ENCODE results near the gene GOLGA2. TPM values are rescaled to one million over a fixed set of nuclear protein-coding genes. Genes with fewer than 3 reads are reported as not detected.

The GOLGA2 gene
- polyA plus RNA-seq, 10 donors = 76.3 to 111 (median 90.5) TPM

DNA sequence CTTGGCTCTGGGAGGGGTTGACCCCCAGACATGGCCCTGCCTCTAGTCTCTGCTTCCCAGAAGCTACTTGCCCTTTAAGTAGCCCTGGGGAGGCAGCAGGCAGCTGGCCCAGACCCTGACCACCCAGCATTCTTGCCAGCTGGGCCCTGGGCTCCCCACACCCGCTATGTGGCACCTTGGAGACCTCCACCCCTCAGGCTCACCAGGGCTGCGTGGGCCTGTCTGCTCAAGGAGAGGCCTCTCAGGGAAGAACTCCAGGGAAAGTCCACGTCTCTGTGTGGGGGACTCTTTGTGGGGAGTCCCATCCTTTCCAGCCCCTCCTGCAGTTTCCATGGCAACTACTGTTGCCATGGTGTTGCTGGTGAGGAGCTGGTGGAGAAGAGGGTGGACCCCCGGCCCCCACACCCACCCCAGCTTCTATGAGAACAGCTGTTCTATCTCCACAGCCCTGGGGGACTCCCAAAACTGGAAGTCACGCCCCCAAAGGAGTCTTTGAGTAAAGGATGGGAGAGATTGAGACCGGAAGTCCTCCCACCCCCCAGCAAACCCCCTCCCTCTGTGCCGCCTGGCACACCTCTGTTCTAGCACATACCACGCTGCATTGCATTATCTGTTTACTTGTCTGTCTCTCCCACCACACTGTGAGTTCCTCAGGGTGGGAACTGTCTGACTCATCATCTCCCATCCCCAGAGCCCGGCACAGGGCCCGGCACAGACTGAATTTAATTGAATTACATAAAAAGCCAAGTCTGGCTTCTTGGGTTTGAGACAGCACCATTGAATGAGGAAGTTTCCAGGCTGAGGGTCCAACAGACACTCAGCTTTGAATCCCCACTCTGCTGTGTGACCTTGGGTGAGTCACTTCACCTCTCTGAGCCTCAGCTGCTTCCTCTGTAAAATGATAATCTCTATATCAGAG is 60.1 kb downstream of the GOLGA2 start:
- peak; percentile 50 to 68 (median 63) for DNase-seq

DNA sequence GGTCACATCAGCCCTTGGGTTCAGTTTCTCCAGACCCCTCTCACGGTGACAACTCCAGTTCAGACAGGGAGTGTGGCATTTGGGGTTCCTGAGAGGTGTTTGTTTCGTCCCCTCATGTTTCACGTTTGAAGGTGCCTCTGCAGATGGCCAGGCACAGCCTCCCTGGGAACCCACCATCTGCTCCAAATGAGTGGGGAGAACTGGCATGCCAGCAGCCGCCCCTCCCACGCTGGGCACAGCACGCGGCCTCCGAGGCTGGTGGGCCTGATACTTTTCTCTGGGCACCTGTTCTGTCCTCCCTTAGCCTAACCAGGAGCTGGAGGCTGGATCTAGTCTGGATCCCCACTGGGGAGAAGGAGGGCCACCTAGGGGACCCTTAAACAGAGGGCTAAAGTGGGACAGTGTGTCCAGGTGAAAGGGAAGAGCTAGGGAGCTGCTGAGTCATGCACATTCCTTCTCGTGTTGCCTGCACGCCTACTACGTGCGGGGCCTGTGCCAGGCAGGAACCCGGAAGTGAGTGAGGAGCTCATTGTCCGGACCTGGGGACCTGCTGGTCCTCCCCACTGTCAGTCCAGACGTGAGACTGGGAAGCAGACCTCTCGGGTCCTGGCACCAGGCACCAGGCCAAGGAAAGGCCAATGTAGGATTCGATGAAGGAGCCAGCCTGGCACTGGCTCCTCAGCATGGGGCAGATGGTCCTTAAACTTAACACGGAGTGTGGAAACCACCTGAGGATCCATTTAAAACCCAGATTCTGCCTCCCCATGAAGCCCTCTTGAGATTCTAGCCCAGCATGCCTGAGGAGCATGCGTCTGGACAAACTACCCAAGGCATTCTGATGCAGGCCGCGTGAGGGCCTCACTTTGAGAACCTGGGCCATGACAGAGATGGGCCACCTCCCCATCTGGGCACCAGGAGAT is 61.0 kb downstream of the GOLGA2 start:
- DNase-seq = no peak

DNA sequence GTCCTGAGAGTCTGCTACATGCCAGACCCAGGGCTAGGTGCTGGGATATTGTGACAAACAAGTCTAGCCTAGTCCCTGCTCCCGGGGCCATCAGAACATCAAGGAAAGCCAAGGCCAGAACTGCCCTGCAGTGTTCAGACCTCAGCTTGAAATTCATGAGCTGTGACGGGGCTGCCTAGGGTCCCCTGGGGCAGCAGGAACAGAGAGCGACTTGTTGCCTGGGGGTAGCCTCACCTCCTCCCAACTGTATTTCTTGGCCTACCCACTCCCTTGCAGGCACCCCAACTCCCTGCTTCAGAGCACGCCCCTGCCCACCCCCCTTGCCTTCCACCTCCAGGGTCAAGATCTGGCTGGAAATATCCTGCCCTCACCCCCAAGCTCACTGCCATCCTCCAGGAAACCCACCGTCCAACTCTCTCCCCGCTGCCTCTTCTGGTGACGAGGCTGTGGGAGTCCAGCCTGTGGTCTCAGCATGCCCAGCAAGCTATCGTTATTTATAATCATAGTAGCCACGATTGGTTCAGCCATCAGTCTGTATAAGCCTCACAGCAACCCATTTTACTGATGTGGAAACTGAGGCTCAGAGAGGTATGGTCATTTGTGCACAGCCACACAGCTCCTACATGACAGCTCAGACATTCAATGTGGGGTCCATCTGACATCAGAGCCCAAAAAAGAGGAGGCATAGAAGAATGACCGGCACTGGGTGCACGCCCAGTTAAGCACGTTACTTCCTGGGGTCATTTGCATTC is 61.9 kb downstream of the GOLGA2 start:
- DNase-seq = no peak

DNA sequence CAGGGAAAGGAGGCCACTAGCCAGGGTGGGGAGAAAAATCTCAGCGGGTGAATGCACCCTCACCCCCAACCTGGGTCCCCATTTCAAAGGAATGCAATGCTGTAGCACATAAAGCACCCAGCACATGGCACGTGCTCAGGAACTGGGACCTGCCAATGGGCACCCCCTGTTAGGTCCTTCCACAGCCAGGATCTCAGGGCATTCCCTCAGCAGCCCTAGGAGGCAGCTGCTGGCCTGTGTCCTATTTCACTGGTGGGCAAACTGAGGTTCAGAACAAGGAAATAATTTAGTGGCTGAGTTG is 63.9 kb downstream of the GOLGA2 start:
- DNase-seq = no peak

DNA sequence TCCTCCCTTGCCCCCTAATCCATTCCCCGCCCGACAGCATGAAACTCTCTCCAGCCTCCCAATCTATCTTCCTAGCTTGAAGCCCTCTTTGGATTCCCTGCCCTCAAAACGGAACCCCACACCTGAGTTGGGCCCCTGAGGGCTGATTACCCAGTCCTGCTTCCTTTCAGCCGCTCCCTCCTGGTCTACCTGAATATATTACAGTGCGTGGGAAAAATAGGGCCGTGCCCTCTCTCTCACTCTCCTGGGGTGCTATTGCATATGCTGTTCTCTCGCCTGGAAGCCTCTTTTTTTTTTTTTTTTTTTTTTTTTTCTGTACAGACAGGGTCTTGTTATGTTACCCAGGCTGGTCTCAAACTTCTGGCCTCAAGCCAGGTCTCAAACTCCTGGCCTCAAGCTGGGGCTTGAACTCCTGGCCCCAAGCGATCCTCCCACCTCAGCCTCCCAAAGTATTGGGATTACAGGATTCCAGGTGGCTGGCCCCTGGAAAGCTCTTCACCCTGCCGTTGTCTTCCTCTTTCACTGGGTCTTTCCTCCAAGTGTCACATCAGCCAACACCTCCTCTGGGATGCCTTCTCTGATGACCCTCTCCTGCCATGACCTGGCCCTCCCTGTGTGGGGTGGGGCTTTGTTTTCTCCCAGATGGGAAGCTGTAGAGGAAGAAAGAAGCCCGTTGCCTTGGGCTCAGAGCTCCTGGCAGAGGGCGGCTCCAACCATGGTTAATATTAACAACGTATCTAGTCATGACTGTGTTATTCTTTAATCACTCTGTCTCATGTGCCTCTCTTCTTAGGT is 64.4 kb downstream of the GOLGA2 start:
- no peak for DNase-seq

DNA sequence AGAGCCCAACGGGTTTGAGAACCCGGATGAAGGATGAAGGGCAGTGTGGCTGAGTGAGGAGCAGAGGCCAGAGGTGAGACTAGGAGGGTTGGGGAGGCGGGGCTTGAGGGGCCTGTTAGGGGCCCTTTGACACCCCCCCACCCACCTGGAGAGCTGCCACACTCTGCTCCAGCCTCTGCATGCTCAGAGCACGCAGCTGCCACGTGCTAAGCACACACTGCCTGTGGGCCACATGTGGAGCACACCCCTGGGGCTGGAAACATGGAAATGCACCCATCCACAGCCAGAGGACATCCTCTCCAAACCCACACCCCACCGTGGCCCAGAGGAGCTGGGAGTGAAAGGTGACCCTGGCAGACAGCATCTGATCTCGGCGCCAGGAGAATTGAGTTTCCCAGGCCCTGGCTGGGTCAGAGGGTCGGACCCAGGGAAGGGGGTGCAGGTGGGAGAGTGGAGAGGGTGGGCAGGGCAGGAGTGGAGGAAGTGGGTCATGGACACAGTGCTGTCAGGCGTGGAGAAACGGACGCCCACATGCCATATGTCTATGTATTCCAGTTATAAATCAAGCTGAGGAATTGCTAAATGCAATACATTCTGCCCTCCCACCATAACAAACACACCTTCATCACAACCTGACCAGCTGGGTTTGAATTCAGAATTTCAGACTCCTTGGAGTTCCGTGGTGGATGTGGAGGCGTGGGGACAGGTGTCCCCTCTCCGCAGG is 66.7 kb downstream of the GOLGA2 start:
- DNase-seq = no peak

DNA sequence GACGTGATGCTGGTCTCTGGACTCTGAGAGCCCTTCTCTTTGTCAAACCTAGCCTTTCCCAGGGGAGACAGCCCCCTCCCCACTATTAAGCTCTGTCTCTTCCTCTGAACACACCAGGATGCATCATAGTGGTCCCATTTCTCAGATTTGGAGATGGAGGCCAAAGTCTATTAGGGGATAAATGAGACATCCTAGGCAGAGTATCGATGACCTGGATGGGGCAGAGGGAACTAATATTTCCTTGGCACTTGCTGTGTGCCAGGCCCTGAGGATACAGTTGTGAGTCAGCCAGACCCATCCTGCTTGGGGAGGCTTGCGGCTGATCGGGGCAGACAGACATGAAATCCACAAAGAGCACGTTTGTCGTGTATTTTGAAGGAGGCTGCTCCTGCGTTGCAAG is 67.4 kb downstream of the GOLGA2 start:
- DNase-seq = no peak

DNA sequence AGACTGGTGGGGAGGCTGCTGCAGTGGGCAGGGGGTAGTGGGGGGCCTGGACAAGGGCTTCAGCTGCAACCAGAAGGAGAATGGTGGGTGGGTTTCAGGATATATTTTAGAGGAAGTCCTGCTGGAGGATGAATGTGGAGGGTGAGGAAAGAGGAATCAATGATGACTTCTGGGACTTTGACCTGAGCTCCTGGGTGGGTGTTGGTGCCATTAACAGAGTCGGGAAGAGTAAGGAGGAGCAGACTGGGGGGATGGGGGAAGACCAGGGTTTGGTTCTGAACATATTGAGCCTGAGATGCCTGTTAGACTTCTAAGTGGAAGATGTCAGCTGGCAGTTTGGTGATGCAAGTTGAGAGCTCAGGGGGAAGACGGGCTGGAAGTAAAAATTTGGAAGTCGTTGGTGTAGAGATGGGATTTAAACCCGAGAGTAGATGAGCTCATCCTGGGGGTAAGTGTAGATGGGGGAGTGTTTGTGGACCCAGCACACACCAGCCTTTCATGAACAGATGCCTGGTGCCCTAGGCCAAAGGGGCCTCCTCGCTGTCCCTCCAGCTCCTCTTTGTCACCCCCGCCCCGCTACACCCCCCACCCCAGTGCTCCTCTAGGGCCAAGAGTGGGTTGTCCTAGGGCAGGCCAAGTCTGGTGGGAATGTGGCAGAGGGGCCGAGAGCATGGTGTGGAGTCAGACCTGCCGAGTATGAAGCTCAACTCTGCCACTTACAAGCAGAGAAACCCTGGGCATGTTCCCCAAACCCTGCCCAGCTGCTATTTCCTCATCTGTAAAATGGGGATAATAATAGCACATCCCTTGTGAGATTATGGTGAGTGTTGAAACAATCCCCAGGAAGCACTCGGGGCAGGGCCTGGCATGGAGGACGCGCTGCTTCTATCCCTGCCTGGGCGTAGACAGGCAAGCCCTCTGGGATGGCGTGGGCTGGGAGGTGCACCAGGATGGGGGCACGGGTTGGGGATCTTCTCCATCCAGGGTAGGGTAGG is 68.6 kb downstream of the GOLGA2 start:
- DNase-seq = no peak

DNA sequence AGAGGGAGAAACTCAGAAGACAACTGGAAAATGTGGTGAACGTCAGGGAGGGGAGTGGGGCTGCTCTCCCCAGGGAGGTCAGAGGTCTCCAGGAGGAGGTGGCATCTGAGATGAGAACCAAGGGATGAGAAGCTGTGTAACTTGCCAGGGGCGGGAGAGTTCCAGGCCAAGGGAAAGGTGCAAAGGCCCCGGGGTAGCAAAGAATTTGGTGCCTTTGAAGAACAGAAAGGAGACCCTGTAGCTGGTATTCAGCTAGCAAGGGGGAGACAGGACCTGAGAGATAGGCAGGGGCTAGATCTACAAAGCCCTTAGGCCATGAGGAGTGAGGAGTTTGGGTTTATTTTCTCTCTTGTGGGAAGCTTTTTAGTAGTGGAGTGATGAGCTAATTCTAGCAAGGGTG is 69.3 kb downstream of the GOLGA2 start:
- DNase-seq = no peak

Other genes with a start within 250 kb of the GOLGA2 start
- 1 to 10 TPM; 6.3 to 9.2 (median 8.0) TPM for gene NAIF1, start 208.7 kb downstream of the GOLGA2 start, polyA plus RNA-seq (ENCODE audit: insufficient read length in 10 of 10)
- gene SLC25A25, start 207.8 kb downstream of the GOLGA2 start, polyA plus RNA-seq (ENCODE audit: insufficient read length in 10 of 10) = 10 to 100 TPM in 9 of 10 donors, 1 to 10 TPM in 1; 9.6 to 16.2 (median 12.0) TPM
- 10 to 100 TPM; 28.2 to 40.0 (median 36.1) TPM for gene PTGES2, start 148.3 kb downstream of the GOLGA2 start, polyA plus RNA-seq (ENCODE audit: insufficient read length in 10 of 10)
- gene LCN2, start 126.6 kb downstream of the GOLGA2 start, polyA plus RNA-seq (ENCODE audit: insufficient read length in 10 of 10) = 1 to 10 TPM in 1 of 10 donors, under 1 TPM in 9; 0.16 to 1.3 (median 0.68) TPM
- gene BBLN, start 115.7 kb downstream of the GOLGA2 start, polyA plus RNA-seq (ENCODE audit: insufficient read length in 10 of 10) = 10 to 100 TPM; 19.9 to 33.8 (median 26.3) TPM
- gene CIZ1, start 84.4 kb downstream of the GOLGA2 start, polyA plus RNA-seq (ENCODE audit: insufficient read length in 10 of 10) = 100 to 1,000 TPM in 4 of 10 donors, 10 to 100 TPM in 6; 84.8 to 128 (median 99.1) TPM
- 100 to 1,000 TPM in 1 of 10 donors, 10 to 100 TPM in 9; 32.0 to 119 (median 52.2) TPM for gene DNM1, start 72.6 kb downstream of the GOLGA2 start, polyA plus RNA-seq (ENCODE audit: insufficient read length in 10 of 10)
- 10 to 100 TPM; 17.9 to 26.9 (median 23.6) TPM for gene SWI5, start 269 bp upstream of the GOLGA2 start, polyA plus RNA-seq (ENCODE audit: insufficient read length in 10 of 10)
- gene TRUB2, start 46.4 kb upstream of the GOLGA2 start, polyA plus RNA-seq (ENCODE audit: insufficient read length in 10 of 10) = 10 to 100 TPM; 18.3 to 25.7 (median 21.9) TPM
- gene COQ4, start 46.8 kb upstream of the GOLGA2 start, polyA plus RNA-seq (ENCODE audit: insufficient read length in 10 of 10) = 10 to 100 TPM; 18.6 to 39.2 (median 27.4) TPM
- gene SLC27A4, start 64.5 kb upstream of the GOLGA2 start, polyA plus RNA-seq (ENCODE audit: insufficient read length in 10 of 10) = 10 to 100 TPM in 5 of 10 donors, 1 to 10 TPM in 5; 7.8 to 13.4 (median 10.7) TPM
- 10 to 100 TPM; 47.6 to 72.9 (median 63.7) TPM for gene URM1, start 95.4 kb upstream of the GOLGA2 start, polyA plus RNA-seq (ENCODE audit: insufficient read length in 10 of 10)
- gene CERCAM, start 144.8 kb upstream of the GOLGA2 start, polyA plus RNA-seq (ENCODE audit: insufficient read length in 10 of 10) = 100 to 1,000 TPM in 6 of 10 donors, 10 to 100 TPM in 4; 75.4 to 137 (median 109) TPM
- gene ODF2, start 180.0 kb upstream of the GOLGA2 start, polyA plus RNA-seq (ENCODE audit: insufficient read length in 10 of 10) = 10 to 100 TPM; 22.1 to 35.1 (median 27.6) TPM
- 10 to 100 TPM; 16.5 to 22.3 (median 20.2) TPM for gene GLE1, start 228.7 kb upstream of the GOLGA2 start, polyA plus RNA-seq (ENCODE audit: insufficient read length in 10 of 10)

All from muscle of back (tissue), 11 donors.